ENCODE measurements around the gene SLC24A3.

- TF ChIP-seq POLR2A (IDR thresholded peaks at IDR 0.05) (no peak), CTCF (IDR thresholded peaks at IDR 0.05) (no peak)
Measured at GRCh38 chr20:19562426-19562825, 350.0 kb downstream of the SLC24A3 start.
